NCI-H2171 treated with DMSO at 0.1 percent for 48 hours (cell line): ENCODE measurements around the gene PCDH12.

Experiments used
- DNase-seq: peaks from one replicate; lab custom pipeline; 2025; lab: John Stamatoyannopoulos, UW

PCDH12 gene

GRCh38 chr5:141906972-141907371, 51.0 kb downstream of the PCDH12 start:
- no peak for DNase-seq

DNA sequence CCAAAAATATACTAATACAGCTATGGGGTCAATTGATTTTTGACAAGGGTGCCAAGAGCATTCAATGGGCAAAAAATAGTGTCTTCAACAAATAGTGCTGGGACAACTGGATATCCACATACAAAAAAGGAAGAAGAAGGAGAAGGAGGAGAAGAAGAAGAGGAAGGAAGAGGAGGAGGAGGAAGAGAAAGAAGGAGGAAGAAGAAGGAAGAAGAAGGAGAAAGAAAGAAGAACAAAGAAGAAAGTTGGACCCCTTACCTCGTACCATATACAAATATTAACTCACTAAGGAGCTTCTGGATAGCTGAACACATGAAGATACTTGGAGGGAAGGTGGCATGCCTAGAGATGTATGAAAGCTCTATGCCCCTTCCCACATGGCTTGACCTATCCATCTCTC, 51.5 kb downstream of the PCDH12 start:
- DNase-seq = no peak

GRCh38 chr5:141904551-141904950, 53.5 kb downstream of the PCDH12 start:
- no peak for DNase-seq

DNA sequence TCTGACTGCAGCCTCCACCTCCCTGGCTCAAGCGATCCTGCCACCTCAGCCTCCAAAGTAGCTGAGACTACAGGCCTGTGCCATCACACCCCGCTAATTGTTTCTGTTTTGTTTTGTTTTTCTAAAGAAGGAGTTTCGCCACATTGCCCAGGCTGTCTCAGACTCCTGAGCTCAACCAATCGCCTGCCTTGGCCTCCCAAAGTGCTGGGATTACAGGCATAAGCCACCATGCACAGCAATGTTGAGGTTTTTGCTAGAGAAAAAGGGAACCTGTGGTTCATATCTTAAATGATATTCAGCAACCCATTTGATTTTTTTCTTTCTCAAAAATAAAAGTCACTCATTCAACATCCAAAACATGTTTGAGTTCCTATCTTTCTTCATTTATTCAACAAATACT, 54.7 kb downstream of the PCDH12 start:
- DNase-seq = no peak

DNA sequence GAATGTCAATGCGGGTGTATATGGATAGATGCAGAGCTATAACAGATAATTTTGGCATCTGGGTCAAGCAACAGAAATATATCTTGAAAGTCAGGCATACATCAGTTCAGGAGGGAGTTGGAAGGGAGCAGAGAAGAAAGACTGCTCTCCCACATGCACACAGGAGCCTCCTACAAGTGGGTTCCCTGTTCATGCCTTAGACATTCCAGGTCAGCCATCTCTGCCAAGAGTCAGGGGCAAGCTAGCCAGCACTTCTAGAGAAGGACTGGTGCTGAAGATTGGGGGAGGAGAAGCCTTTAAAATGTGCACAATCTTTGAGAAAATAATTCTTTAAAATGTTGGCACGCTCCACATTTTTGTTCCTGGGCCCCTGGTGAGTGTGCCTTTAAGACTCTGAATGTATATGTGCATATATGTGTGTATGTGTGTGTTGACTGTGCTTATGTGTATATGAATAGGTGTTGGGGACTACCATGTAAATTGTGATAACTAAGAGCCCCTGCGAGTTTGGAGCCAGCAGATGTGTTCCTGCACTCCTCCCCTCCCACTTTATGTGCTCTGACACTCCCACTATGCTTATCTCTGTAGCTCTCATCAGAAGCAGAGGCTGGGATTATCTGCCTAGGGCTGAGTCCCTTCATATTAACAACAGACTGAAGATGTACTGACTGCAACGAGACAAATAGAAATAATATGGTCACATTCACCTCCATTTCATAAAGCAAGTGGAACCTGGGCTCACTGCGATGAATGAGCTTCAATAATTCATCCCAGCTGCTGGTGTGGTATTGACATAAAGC, 55.8 kb downstream of the PCDH12 start:
- DNase-seq = no peak

DNA sequence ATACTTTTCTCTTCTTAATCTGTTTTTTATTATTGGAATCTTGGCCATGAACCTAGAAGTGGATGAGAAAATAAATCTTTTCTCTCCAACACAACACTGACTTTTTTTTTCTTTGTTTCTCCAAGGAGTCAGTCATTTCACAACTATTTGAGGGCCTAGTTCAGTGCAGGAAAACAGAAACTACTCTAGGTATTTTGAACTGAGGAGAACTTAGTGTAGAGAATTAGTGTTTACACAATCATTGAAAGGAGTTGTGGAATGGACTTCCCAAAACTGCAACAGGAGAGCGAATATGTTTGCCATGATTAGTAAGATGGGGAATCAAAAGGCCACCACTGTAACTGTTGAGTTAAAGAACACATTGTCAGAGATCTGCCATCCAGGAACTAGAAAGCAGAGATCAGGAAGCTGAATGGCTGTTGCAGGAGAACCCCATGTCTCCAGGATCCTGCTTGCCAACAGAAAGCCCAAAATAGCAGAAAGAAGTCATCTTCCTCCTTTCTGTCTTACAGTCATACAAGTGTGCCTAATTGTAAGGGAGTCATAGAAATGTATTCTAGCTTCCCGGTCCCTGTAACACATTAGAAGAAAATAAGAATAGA, 59.5 kb downstream of the PCDH12 start:
- no peak for DNase-seq

GRCh38 chr5:141897425-141897824, 60.6 kb downstream of the PCDH12 start:
- no peak for DNase-seq
